Type B pancreatic cell (in vitro differentiated cells): ENCODE results near the gene CSAD. TPM values are rescaled to one million over a fixed set of nuclear protein-coding genes. Genes with fewer than 3 reads are reported as not detected.
A peak's percentile ranks its signal among the peaks of the same experiment; 100 is the strongest.

Experiments
- DNase-seq: peaks from one replicate; pipeline ENCODE4 v3.0.0; 2021; ENCODE audit warnings: mixed read lengths; ENCODE audit not compliant: unreplicated experiment; ENCODE audit errors: extremely low spot score
- H3K27ac Mint-ChIP-seq: 2 replicates; pipeline ENCODE4 v1.8.0; 2021; ENCODE audit warnings: mild to moderate bottlenecking, mixed read lengths
- H3K27me3 Mint-ChIP-seq: 2 replicates; pipeline ENCODE4 v1.8.0; 2021; ENCODE audit warnings: mixed read lengths
- H3K36me3 Mint-ChIP-seq: 2 replicates; pipeline ENCODE4 v1.8.0; 2021; ENCODE audit warnings: mixed read lengths
- H3K4me1 Mint-ChIP-seq: one replicate; pipeline ENCODE4 v1.8.0; 2021; ENCODE audit warnings: mixed read lengths; ENCODE audit not compliant: unreplicated experiment
- H3K4me3 Mint-ChIP-seq: 2 replicates; pipeline ENCODE4 v1.8.0; 2021; ENCODE audit warnings: mild to moderate bottlenecking, mixed read lengths
- H3K9me3 Mint-ChIP-seq: 2 replicates; pipeline ENCODE4 v1.8.0; 2021; ENCODE audit warnings: mixed read lengths
- total RNA-seq: library from RNA; stranded (reverse); gene quantifications from 2 replicates; pipeline ENCODE4 v1.2.1, GENCODE V29; 2021; ENCODE audit warnings: low replicate concordance
- TF ChIP-seq, protein P1 (sequence below): fragments of 200-600 bp; sonication (generic); conservative IDR thresholded peaks from 2 replicates; pipeline ENCODE4 v1.5.0; 2021; ENCODE audit warnings: antibody characterized with exemption, mild to moderate bottlenecking

Gene CSAD
- total RNA-seq, 1 donor from 2014 or later = 49.3 TPM

- Mint-ChIP-seq H3K9me3 (no peaks in the 10 kb centered on the region), H3K27ac (peak overlapping the region; percentile 87), H3K27me3 (peaks cover 9% of the 10 kb centered on the region), H3K36me3 (peaks cover 5% of the 10 kb centered on the region), H3K4me3 (peak overlapping the region; percentile 83), H3K4me1 (peaks cover 50% of the 10 kb centered on the region)
- TF ChIP-seq, protein P1, sequence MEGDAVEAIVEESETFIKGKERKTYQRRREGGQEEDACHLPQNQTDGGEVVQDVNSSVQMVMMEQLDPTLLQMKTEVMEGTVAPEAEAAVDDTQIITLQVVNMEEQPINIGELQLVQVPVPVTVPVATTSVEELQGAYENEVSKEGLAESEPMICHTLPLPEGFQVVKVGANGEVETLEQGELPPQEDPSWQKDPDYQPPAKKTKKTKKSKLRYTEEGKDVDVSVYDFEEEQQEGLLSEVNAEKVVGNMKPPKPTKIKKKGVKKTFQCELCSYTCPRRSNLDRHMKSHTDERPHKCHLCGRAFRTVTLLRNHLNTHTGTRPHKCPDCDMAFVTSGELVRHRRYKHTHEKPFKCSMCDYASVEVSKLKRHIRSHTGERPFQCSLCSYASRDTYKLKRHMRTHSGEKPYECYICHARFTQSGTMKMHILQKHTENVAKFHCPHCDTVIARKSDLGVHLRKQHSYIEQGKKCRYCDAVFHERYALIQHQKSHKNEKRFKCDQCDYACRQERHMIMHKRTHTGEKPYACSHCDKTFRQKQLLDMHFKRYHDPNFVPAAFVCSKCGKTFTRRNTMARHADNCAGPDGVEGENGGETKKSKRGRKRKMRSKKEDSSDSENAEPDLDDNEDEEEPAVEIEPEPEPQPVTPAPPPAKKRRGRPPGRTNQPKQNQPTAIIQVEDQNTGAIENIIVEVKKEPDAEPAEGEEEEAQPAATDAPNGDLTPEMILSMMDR = no peak
- DNase-seq = no peak
Observed at GRCh38 chr12:53222806-53223261, 42.1 kb upstream of the CSAD start.

- Mint-ChIP-seq H3K4me1 (peaks cover 55% of the 10 kb centered on the region), H3K27ac (peak overlapping the region; percentile 87), H3K36me3 (peaks cover 5% of the 10 kb centered on the region), H3K4me3 (peak overlapping the region; percentile 83), H3K27me3 (peaks cover 9% of the 10 kb centered on the region), H3K9me3 (no peaks in the 10 kb centered on the region)
- DNase-seq = no peak
- TF ChIP-seq, protein P1 = no peak
Observed at GRCh38 chr12:53222170-53222721, 41.5 kb upstream of the CSAD start.

GRCh38 chr12:53221203-53222080, 40.7 kb upstream of the CSAD start:
- Mint-ChIP-seq H3K36me3 (no peaks in the 10 kb centered on the region), H3K9me3 (no peaks in the 10 kb centered on the region), H3K27ac (peak overlapping the region; percentile 97), H3K4me1 (peaks cover 57% of the 10 kb centered on the region), H3K27me3 (peaks cover 9% of the 10 kb centered on the region), H3K4me3 (peak overlapping the region; percentile 97)
- DNase-seq = peak; percentile 82
- TF ChIP-seq, protein P1 = peak; percentile 52

DNA sequence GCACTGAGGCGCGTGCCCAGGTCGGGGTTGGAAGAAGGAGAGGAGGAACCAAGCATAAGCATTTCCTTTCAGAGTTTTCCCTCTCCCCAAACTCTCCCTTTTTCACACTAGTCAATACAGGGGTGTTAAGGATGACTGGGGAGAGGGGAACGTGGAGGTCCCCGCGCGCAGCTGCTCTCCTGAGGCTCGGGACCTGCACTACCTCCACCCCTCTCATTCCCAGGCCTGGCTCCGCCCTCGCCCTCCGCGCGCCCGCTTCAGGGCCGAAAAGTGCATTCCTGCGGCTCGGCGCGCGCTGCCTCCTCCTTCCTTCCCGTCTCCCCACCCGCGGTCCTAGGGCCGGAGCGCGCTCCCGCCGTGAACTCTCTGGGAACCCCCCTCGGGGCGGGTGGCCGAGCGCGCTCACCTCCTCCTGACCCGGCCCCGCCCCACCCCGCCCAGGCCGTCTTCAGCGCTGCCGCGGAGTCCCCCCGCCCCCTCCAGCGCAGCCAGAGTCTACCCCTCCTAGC, 40.0 kb upstream of the CSAD start:
- no peaks in the 10 kb centered on the region for H3K36me3 Mint-ChIP-seq
- H3K4me3 Mint-ChIP-seq = peak overlapping the region; percentile 97
- H3K27me3 Mint-ChIP-seq = peaks cover 9% of the 10 kb centered on the region
- peak overlapping the region; percentile 97 for H3K27ac Mint-ChIP-seq
- DNase-seq = peak; percentile 94
- peaks cover 60% of the 10 kb centered on the region for H3K4me1 Mint-ChIP-seq
- H3K9me3 Mint-ChIP-seq = no peaks in the 10 kb centered on the region
- TF ChIP-seq, protein P1 = no peak

DNA sequence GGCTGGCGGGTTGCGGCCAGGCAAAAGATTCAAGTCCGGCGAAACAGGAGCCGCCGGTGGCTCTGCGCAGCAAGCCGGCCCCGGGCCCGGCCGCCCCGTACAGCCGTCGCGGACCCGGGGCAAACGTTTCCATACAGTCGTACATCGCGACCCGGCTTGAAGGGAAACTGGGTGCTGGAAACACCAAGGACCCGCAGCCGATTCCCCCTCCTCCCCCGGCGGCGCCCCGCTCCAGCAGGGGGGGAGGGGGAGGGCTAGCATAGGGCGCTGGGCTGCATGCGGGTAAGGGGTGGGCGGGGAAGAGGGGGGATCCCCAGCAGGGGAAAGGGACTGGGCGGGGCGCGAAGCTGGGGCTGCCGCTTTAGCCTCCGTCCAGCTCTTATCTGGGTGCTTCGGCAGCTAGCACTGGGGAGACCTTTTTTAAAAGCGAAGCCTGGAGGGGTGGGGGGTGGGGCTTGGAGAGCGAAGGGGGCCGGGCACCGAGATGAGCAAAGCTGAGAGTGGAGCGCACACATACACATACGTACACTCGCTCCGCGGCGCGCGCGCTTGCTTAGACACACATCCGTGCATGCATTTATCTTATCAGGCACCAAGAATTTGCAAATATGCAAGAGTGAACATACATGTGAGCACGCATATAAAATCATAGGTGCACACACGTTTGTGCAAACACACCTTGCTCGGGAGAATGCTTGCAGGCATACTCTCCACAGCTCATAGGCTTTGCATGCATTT, 39.4 kb upstream of the CSAD start:
- no peaks in the 10 kb centered on the region for H3K9me3 Mint-ChIP-seq
- H3K36me3 Mint-ChIP-seq = no peaks in the 10 kb centered on the region
- no peak for DNase-seq
- H3K27me3 Mint-ChIP-seq = peaks cover 9% of the 10 kb centered on the region
- H3K27ac Mint-ChIP-seq = peak overlapping the region; percentile 97
- TF ChIP-seq, protein P1 = no peak
- H3K4me3 Mint-ChIP-seq = peak overlapping the region; percentile 97
- peaks cover 55% of the 10 kb centered on the region for H3K4me1 Mint-ChIP-seq
